CD4-positive, CD25-positive, alpha-beta regulatory T cell (primary cell): ENCODE measurements around the gene LIPT2. TPM values are rescaled to one million over a fixed set of nuclear protein-coding genes. Genes with fewer than 3 reads are reported as not detected.
"Not testable (repeated sequence)": the region's sequence is repeated elsewhere in the genome, so short reads cannot be mapped to it uniquely, and the experiment has no call there.

ENCODE experiments used
- ATAC-seq, 2 donors: fragments of 150-1000 bp; cut with Tn5 transposase; one replicate each; pipeline ENCODE4 v1.10.0; 2021; ENCODE audit warnings: low read depth in 2 of 2, moderate number of reproducible peaks in 2 of 2, moderate library complexity in 1 of 2
- DNase-seq, 3 donors: peaks; one replicate each; pipeline versions ENCODE4 v3.0.0 to v3.0.0-alpha.2; 2012 to 2022; ENCODE audit warnings: mixed read lengths in 1 of 3
- H3K27ac ChIP-seq: one replicate; pipeline ENCODE4 v1.7.0; 2013; ENCODE audit warnings: mild to moderate bottlenecking, low read length; ENCODE audit not compliant: insufficient read depth, poor library complexity, severe bottlenecking
- H3K27me3 ChIP-seq: one replicate; pipeline ENCODE4 v1.7.0; 2013; ENCODE audit warnings: low read length; ENCODE audit not compliant: control insufficient read depth, insufficient read depth
- H3K36me3 ChIP-seq: one replicate; pipeline ENCODE4 v1.7.0; 2013; ENCODE audit warnings: mild to moderate bottlenecking, low read length, moderate library complexity; ENCODE audit not compliant: control insufficient read depth, insufficient read depth
- H3K4me1 ChIP-seq: 2 replicates; pipeline ENCODE4 v1.7.0; 2013; ENCODE audit warnings: mild to moderate bottlenecking, low read length; ENCODE audit not compliant: insufficient read depth, control insufficient read depth, poor library complexity, severe bottlenecking
- H3K4me3 ChIP-seq: one replicate; pipeline ENCODE4 v1.7.0; 2013; ENCODE audit warnings: low read depth, mild to moderate bottlenecking, low read length, moderate library complexity
- H3K9me3 ChIP-seq, 2 experiments: 1 replicate in 1 of 2; 2 replicates in 1 of 2; pipeline ENCODE4 v1.7.0; 2013; ENCODE audit warnings: low read length in 2 of 2, mild to moderate bottlenecking in 1 of 2, moderate library complexity in 1 of 2; ENCODE audit not compliant: control insufficient read depth in 2 of 2
- H3K27ac Mint-ChIP-seq, 3 donors: one replicate each; pipeline ENCODE4 v1.8.0; 2020 to 2022; ENCODE audit warnings: mild to moderate bottlenecking in 3 of 3, mixed read lengths in 3 of 3, moderate library complexity in 2 of 3
- H3K27me3 Mint-ChIP-seq: one replicate; pipeline ENCODE4 v1.8.0; 2022; ENCODE audit warnings: mild to moderate bottlenecking, mixed read lengths
- H3K36me3 Mint-ChIP-seq: one replicate; pipeline ENCODE4 v1.8.0; 2020; ENCODE audit warnings: mixed read lengths
- H3K4me1 Mint-ChIP-seq, 4 donors: one replicate each; pipeline ENCODE4 v1.8.0; 2020 to 2022; ENCODE audit warnings: mixed read lengths in 4 of 4, mild to moderate bottlenecking in 1 of 4
- H3K4me3 Mint-ChIP-seq, 4 donors: one replicate each; pipeline ENCODE4 v1.8.0; 2020 to 2022; ENCODE audit warnings: mild to moderate bottlenecking in 4 of 4, mixed read lengths in 4 of 4, moderate library complexity in 3 of 4
- H3K9me3 Mint-ChIP-seq, 7 donors: one replicate each; pipeline ENCODE4 v1.8.0; 2020 to 2022; ENCODE audit warnings: mixed read lengths in 7 of 7, mild to moderate bottlenecking in 3 of 7, moderate library complexity in 2 of 7
- polyA plus RNA-seq, 4 donors: library from polyadenylated mRNA; unstranded; fragments of 300-500 nt; fragmentation: Illumina TruSeq; gene quantifications; one replicate each; pipeline ENCODE4 v1.2.3, GENCODE V29; 2021
- total RNA-seq: library from RNA; stranded (reverse); gene quantifications from one replicate; pipeline ENCODE4 v1.2.3, GENCODE V29; 2022

LIPT2 gene
- total RNA-seq (6.1 TPM), polyA plus RNA-seq (10 to 100 TPM; 11.5 to 20.7 (median 14.6) TPM)

- H3K27ac Mint-ChIP-seq = peak within 1 kb of the TSS; percentile 90 to 95 (median 91)
- DNase-seq (peak; percentile 95 to 100 (median 96)), ATAC-seq (peak; percentile 98)
- Histone ChIP-seq H3K9me3 (no peaks in the 10 kb centered on the region), H3K27me3 (no peaks in the 10 kb centered on the region), H3K27ac (peak within 1 kb of the TSS; percentile 96), H3K4me1 (peaks cover 20% of the 10 kb centered on the region), H3K36me3 (no peaks in the 10 kb centered on the region), H3K4me3 (peak within 1 kb of the TSS; percentile 88)
- peaks cover 9% of the 10 kb centered on the region for H3K36me3 Mint-ChIP-seq
- H3K9me3 Mint-ChIP-seq = peaks cover 0 to 9% (median 0%) of the 10 kb centered on the region in 7 donors
- peaks cover 5% of the 10 kb centered on the region for H3K27me3 Mint-ChIP-seq
- peak within 1 kb of the TSS; percentile 73 to 94 (median 91) for H3K4me3 Mint-ChIP-seq
- H3K4me1 Mint-ChIP-seq = peaks cover 8 to 23% (median 18%) of the 10 kb centered on the region in 4 donors
Measured at GRCh38 chr11:74492974-74493790, at the start of gene LIPT2. Gene LIPT2 (minus strand): TSS chr11:74493724. CDS start chr11:74493703, 21 bp downstream.

- H3K27ac Mint-ChIP-seq = no peak overlapping the region
- H3K27ac ChIP-seq = no peak overlapping the region
- no peaks in the 10 kb centered on the region for H3K4me1 Mint-ChIP-seq
- H3K4me1 ChIP-seq = no peaks in the 10 kb centered on the region
- H3K27me3 Mint-ChIP-seq = no peaks in the 10 kb centered on the region
- H3K27me3 ChIP-seq = no peaks in the 10 kb centered on the region
- no peak overlapping the region for H3K4me3 ChIP-seq
- H3K36me3 ChIP-seq = no peaks in the 10 kb centered on the region
- DNase-seq (no peak), ATAC-seq (no peak)
- no peak overlapping the region for H3K4me3 Mint-ChIP-seq
- peaks cover 0 to 33% (median 11%) of the 10 kb centered on the region in 7 donors for H3K9me3 Mint-ChIP-seq
- H3K36me3 Mint-ChIP-seq = peaks cover 6% of the 10 kb centered on the region
- H3K9me3 ChIP-seq = peaks cover 3 to 12% of the 10 kb centered on the region in 2 experiments
Measured at GRCh38 chr11:74541466-74541865, 47.9 kb upstream of the LIPT2 start.

DNA sequence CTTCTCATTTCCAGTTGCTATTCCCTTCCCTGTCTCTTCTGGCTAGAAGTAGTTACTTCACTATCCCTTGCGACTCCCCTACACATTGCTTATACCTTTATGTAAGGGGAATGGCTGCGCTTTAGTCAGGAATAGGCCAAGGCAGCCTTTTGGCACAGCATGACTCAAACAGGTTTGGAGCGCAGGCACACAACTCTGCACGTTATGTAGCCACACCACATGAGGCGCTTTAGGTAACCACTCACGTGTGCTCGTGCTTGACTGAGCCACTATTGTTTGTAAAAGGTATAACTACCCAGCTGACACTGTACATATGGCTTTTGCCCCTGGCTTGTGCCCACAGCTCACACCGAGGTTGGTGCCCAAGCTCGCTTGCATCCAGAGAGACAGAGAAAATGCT, 46.7 kb upstream of the LIPT2 start:
- Mint-ChIP-seq H3K27ac (no peak overlapping the region), H3K4me3 (no peak overlapping the region), H3K4me1 (no peaks in the 10 kb centered on the region), H3K27me3 (no peaks in the 10 kb centered on the region), H3K9me3 (peaks cover 0 to 33% (median 11%) of the 10 kb centered on the region in 7 donors), H3K36me3 (peaks cover 6% of the 10 kb centered on the region)
- DNase-seq (no peak), ATAC-seq (no peak)
- H3K36me3 ChIP-seq = no peaks in the 10 kb centered on the region
- no peak overlapping the region for H3K4me3 ChIP-seq
- peaks cover 3 to 12% of the 10 kb centered on the region in 2 experiments for H3K9me3 ChIP-seq
- no peak overlapping the region for H3K27ac ChIP-seq
- no peaks in the 10 kb centered on the region for H3K4me1 ChIP-seq
- no peaks in the 10 kb centered on the region for H3K27me3 ChIP-seq

DNA sequence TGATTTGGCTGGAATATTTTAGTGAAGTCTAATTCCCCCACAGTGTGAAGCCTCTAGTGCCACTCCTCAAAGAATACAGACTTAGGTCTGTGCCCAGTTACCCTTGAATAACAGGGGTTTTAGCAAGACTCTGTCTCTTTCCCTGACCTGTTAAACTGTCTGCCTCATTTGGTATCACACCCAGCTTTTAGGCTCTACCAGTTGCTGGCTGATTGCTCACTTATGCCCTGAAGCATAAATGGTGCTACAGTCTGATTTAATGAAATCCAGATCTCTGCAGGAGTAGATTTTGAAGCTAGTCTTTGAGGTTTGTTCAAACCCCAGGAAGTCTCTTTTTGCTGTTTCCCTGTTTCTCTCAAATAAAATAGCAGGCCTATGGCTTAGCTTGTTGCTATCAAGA, 45.2 kb upstream of the LIPT2 start:
- Mint-ChIP-seq H3K4me1 (no peaks in the 10 kb centered on the region), H3K36me3 (peaks cover 6% of the 10 kb centered on the region), H3K9me3 (peaks cover 0 to 19% (median 5%) of the 10 kb centered on the region in 7 donors), H3K4me3 (no peak overlapping the region), H3K27me3 (no peaks in the 10 kb centered on the region), H3K27ac (no peak overlapping the region)
- Histone ChIP-seq H3K4me1 (no peaks in the 10 kb centered on the region), H3K9me3 (peaks cover under 1 to 7% of the 10 kb centered on the region in 2 experiments), H3K27ac (no peak overlapping the region), H3K4me3 (no peak overlapping the region), H3K27me3 (no peaks in the 10 kb centered on the region), H3K36me3 (no peaks in the 10 kb centered on the region)
- ATAC-seq (no peak), DNase-seq (no peak)

- Histone ChIP-seq H3K4me1 (no peaks in the 10 kb centered on the region), H3K27ac (no peak overlapping the region), H3K36me3 (no peaks in the 10 kb centered on the region), H3K9me3 (no peaks in the 10 kb centered on the region), H3K27me3 (no peaks in the 10 kb centered on the region), H3K4me3 (no peak overlapping the region)
- H3K4me1 Mint-ChIP-seq = peaks cover 5 to 12% (median 8%) of the 10 kb centered on the region in 4 donors
- no peaks in the 10 kb centered on the region for H3K27me3 Mint-ChIP-seq
- no peak overlapping the region for H3K27ac Mint-ChIP-seq
- DNase-seq = no peak
- no peak for ATAC-seq
- H3K4me3 Mint-ChIP-seq = no peak overlapping the region
- H3K9me3 Mint-ChIP-seq = peaks cover 0 to 18% (median 2%) of the 10 kb centered on the region in 7 donors
- peaks cover 6% of the 10 kb centered on the region for H3K36me3 Mint-ChIP-seq
Measured at GRCh38 chr11:74535371-74536160, 42.0 kb upstream of the LIPT2 start.

DNA sequence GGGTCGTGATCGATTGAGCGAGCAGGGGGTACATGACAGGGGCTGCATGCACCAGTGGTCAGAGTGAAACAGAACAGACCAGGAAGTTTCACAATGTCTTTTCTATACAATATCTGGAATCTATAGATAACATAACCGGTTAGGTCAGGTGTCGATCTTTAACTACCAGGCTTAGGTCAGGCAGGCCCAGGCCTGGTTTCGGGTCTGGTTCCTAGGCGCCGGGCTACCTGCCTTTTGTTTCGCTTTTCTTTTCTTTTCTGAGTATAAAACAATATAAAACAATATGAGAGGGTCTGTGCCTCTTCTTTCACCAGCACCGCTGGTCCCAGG, 41.4 kb upstream of the LIPT2 start:
- H3K36me3 Mint-ChIP-seq, H3K27ac Mint-ChIP-seq, H3K4me3 Mint-ChIP-seq, DNase-seq, H3K4me1 ChIP-seq, ATAC-seq, H3K27me3 ChIP-seq, H3K36me3 ChIP-seq, H3K4me3 ChIP-seq, H3K27me3 Mint-ChIP-seq, H3K9me3 ChIP-seq, H3K27ac ChIP-seq: not testable (repeated sequence)
- H3K4me1 Mint-ChIP-seq = peaks cover 5 to 12% (median 8%) of the 10 kb centered on the region in 4 donors
- H3K9me3 Mint-ChIP-seq = peaks cover 0 to 18% (median 2%) of the 10 kb centered on the region in 7 donors

- H3K27ac Mint-ChIP-seq = peak overlapping the region in 1 of 3 donors; percentile 92
- H3K4me3 Mint-ChIP-seq = no peak overlapping the region
- H3K36me3 Mint-ChIP-seq = peaks cover 6% of the 10 kb centered on the region
Measured at GRCh38 chr11:74534216-74534945, 40.9 kb upstream of the LIPT2 start.

More at GRCh38 chr11:74534216-74534945, 40.9 kb upstream of the LIPT2 start:
- no peaks in the 10 kb centered on the region for H3K4me1 ChIP-seq
- no peaks in the 10 kb centered on the region for H3K9me3 ChIP-seq
- H3K27ac ChIP-seq = no peak overlapping the region
- Mint-ChIP-seq H3K4me1 (peaks cover 5 to 12% (median 8%) of the 10 kb centered on the region in 4 donors), H3K27me3 (peaks cover 6% of the 10 kb centered on the region), H3K9me3 (peaks cover 0 to 18% (median 2%) of the 10 kb centered on the region in 7 donors)
- H3K36me3 ChIP-seq = no peaks in the 10 kb centered on the region
- no peak overlapping the region for H3K4me3 ChIP-seq
- no peak for DNase-seq
- no peak for ATAC-seq
- H3K27me3 ChIP-seq = no peaks in the 10 kb centered on the region
